Activated CD4-positive, alpha-beta T cell treated with anti-CD3 and anti-CD28 coated beads, Interleukin-2, amount 50 U/mL, for 24 hours (primary cell): ENCODE data around the gene SMIM33.
"Not testable (repeated sequence)": the region's sequence is repeated elsewhere in the genome, so short reads cannot be mapped to it uniquely, and the experiment has no call there.

ENCODE experiments used
- DNase-seq, 2 donors: peaks; one replicate each; pipeline ENCODE4 v3.0.0-alpha.2; 2020; ENCODE audit warnings: low read depth in 1 of 2, low spot score in 1 of 2

SMIM33 gene

GRCh38 chr5:139470821-139471300, at the start of gene SMIM33:
Gene SMIM33, plus strand, starts transcription at chr5:139471004. Its CDS starts 118 bp downstream, at chr5:139471122.
- no peak for DNase-seq

- peak in 1 of 2 donors; percentile 60 for DNase-seq
These were observed 48.4 kb upstream of the SMIM33 start for GRCh38 chr5:139422307-139422893.

GRCh38 chr5:139425497-139425896, 45.3 kb upstream of the SMIM33 start:
- DNase-seq: no peak

- no peak for DNase-seq
These were observed 44.5 kb upstream of the SMIM33 start for GRCh38 chr5:139426203-139426885.

GRCh38 chr5:139430015-139430414, 40.8 kb upstream of the SMIM33 start:
- DNase-seq: no peak

- no peak for DNase-seq
These were observed 39.1 kb upstream of the SMIM33 start for GRCh38 chr5:139431706-139432105.

GRCh38 chr5:139435676-139436075, 35.1 kb upstream of the SMIM33 start:
- no peak for DNase-seq

- no peak for DNase-seq
These were observed 32.1 kb upstream of the SMIM33 start for GRCh38 chr5:139438707-139439012.

- DNase-seq: peak; percentile 68 to 85
These were observed 31.5 kb upstream of the SMIM33 start, which contains the start of gene DNAJC18 for GRCh38 chr5:139439013-139439903. Gene DNAJC18, minus strand, starts transcription at chr5:139439525. Its CDS starts 80 bp downstream, at chr5:139439445.

- not testable (repeated sequence) for DNase-seq
These were observed 30.4 kb upstream of the SMIM33 start for GRCh38 chr5:139440416-139440815.

GRCh38 chr5:139443831-139444453, 26.9 kb upstream of the SMIM33 start:
- DNase-seq: no peak

- no peak for DNase-seq
These were observed 25.3 kb upstream of the SMIM33 start for GRCh38 chr5:139445325-139446170.

GRCh38 chr5:139446956-139447779, 23.6 kb upstream of the SMIM33 start:
- peak in 1 of 2 donors; percentile 48 for DNase-seq

GRCh38 chr5:139451176-139451575, 19.6 kb upstream of the SMIM33 start:
- DNase-seq: no peak

- DNase-seq: no peak
These were observed 18.7 kb upstream of the SMIM33 start for GRCh38 chr5:139451878-139452660.

- no peak for DNase-seq
These were observed 16.9 kb upstream of the SMIM33 start for GRCh38 chr5:139453683-139454567.

- no peak for DNase-seq
These were observed 16.1 kb upstream of the SMIM33 start for GRCh38 chr5:139454568-139455290.
